Mesenchymal stem cell (in vitro differentiated cells and primary cell): ENCODE measurements around the gene ARL4A.

Experiments
- DNase-seq: peaks from one replicate; pipeline ENCODE4 v3.0.0-alpha.2; 2013
- H2AFZ ChIP-seq: one replicate; pipeline ENCODE4 v1.6.1; 2013; ENCODE audit warnings: low read depth, mild to moderate bottlenecking, control low read depth, inconsistent platforms, low read length, moderate library complexity
- H2AK5ac ChIP-seq: 2 replicates; pipeline ENCODE4 v1.6.1; 2013; ENCODE audit warnings: low read length, moderate library complexity, mild to moderate bottlenecking, inconsistent platforms; ENCODE audit not compliant: severe bottlenecking
- H2BK120ac ChIP-seq: one replicate; pipeline ENCODE4 v1.6.1; 2013; ENCODE audit warnings: low read depth, mild to moderate bottlenecking, inconsistent platforms, low read length, moderate library complexity
- H2BK12ac ChIP-seq, 2 experiments: one replicate each; pipeline ENCODE4 v1.6.1; 2013; ENCODE audit warnings: inconsistent platforms in 2 of 2, low read length in 2 of 2, mild to moderate bottlenecking in 2 of 2, moderate library complexity in 2 of 2, control low read depth in 1 of 2
- H2BK15ac ChIP-seq: one replicate; pipeline ENCODE4 v1.6.1; 2013; ENCODE audit warnings: mild to moderate bottlenecking, low read depth, inconsistent platforms; ENCODE audit not compliant: poor library complexity, severe bottlenecking
- H2BK5ac ChIP-seq: 2 replicates; pipeline ENCODE4 v1.6.1; 2013; ENCODE audit warnings: low read depth, mild to moderate bottlenecking, low read length, control low read depth, inconsistent platforms; ENCODE audit not compliant: poor library complexity, severe bottlenecking
- H3K14ac ChIP-seq, 2 experiments: one replicate each; pipeline ENCODE4 v1.6.1; 2013; ENCODE audit warnings: inconsistent platforms in 2 of 2, low read length in 2 of 2, control low read depth in 1 of 2, mild to moderate bottlenecking in 1 of 2, moderate library complexity in 1 of 2
- H3K18ac ChIP-seq, 2 experiments: one replicate each; pipeline ENCODE4 v1.6.1; 2013; ENCODE audit warnings: inconsistent platforms in 2 of 2, low read length in 2 of 2, control low read depth in 1 of 2, low read depth in 1 of 2, mild to moderate bottlenecking in 1 of 2
- H3K23ac ChIP-seq, 2 experiments: one replicate each; pipeline ENCODE4 v1.6.1; 2013; ENCODE audit warnings: inconsistent platforms in 2 of 2, low read length in 2 of 2, mild to moderate bottlenecking in 2 of 2, moderate library complexity in 2 of 2, control low read depth in 1 of 2
- H3K27ac ChIP-seq: 2 replicates; pipeline ENCODE4 v1.5.1; 2013; ENCODE audit warnings: mild to moderate bottlenecking, moderate library complexity, low read length, control low read depth, inconsistent platforms; ENCODE audit not compliant: poor library complexity, severe bottlenecking
- H3K27me3 ChIP-seq, 2 experiments: 2 replicates each; pipeline versions ENCODE4 v1.6.1 to v1.7.0; 2013; ENCODE audit warnings: low read length in 2 of 2, mild to moderate bottlenecking in 2 of 2, moderate library complexity in 2 of 2, control low read depth in 1 of 2, inconsistent platforms in 1 of 2; ENCODE audit not compliant: control insufficient read depth in 1 of 2, insufficient read depth in 1 of 2
- H3K36me3 ChIP-seq, 2 experiments: 2 replicates each; pipeline versions ENCODE4 v1.6.1 to v1.7.0; 2013; ENCODE audit warnings: low read length in 2 of 2, control low read depth in 1 of 2, inconsistent platforms in 1 of 2, low read depth in 1 of 2, mild to moderate bottlenecking in 1 of 2; ENCODE audit not compliant: insufficient read depth in 2 of 2, control insufficient read depth in 1 of 2
- H3K4ac ChIP-seq, 2 experiments: one replicate each; pipeline ENCODE4 v1.6.1; 2013; ENCODE audit warnings: inconsistent platforms in 2 of 2, low read length in 2 of 2, mild to moderate bottlenecking in 2 of 2, moderate library complexity in 2 of 2, control low read depth in 1 of 2, low read depth in 1 of 2
- H3K4me1 ChIP-seq: 2 replicates; pipeline ENCODE4 v1.6.1; 2013; ENCODE audit warnings: low read depth, low read length, control low read depth; ENCODE audit not compliant: control insufficient read depth, insufficient read depth
- H3K4me2 ChIP-seq: 2 replicates; pipeline ENCODE4 v1.6.1; 2013; ENCODE audit warnings: low read length, mild to moderate bottlenecking, inconsistent platforms; ENCODE audit not compliant: poor library complexity, severe bottlenecking
- H3K4me3 ChIP-seq, 2 experiments: 2 replicates each; pipeline versions ENCODE4 v1.5.1 to v1.7.0; 2013; ENCODE audit warnings: low read length in 2 of 2, mild to moderate bottlenecking in 2 of 2, control low read depth in 1 of 2, low read depth in 1 of 2; ENCODE audit not compliant: insufficient read depth in 1 of 2
- H3K79me1 ChIP-seq: replicated peaks from 2 replicates; pipeline ENCODE4 v1.6.1; 2013; ENCODE audit warnings: mild to moderate bottlenecking, control low read depth, low read length, inconsistent platforms; ENCODE audit not compliant: poor library complexity, severe bottlenecking
- H3K9ac ChIP-seq: 2 replicates; pipeline ENCODE4 v1.7.0; 2013; ENCODE audit warnings: mild to moderate bottlenecking, low read length, moderate library complexity
- H3K9me3 ChIP-seq: 2 replicates; pipeline ENCODE4 v1.7.0; 2013; ENCODE audit warnings: mild to moderate bottlenecking, low read length; ENCODE audit not compliant: control insufficient read depth
- H4K8ac ChIP-seq: one replicate; pipeline ENCODE4 v1.6.1; 2013; ENCODE audit warnings: inconsistent platforms, mild to moderate bottlenecking, low read length, moderate library complexity
- H4K91ac ChIP-seq: one replicate; pipeline ENCODE4 v1.6.1; 2013; ENCODE audit warnings: mild to moderate bottlenecking, low read length, inconsistent platforms
- WGBS: methylation state at CpG from one replicate; pipeline ENCODE4 v1.1.7; 2013; ENCODE audit warnings: mixed read lengths; 5-methylcytosine and 5-hydroxymethylcytosine counted together

Gene ARL4A

DNA sequence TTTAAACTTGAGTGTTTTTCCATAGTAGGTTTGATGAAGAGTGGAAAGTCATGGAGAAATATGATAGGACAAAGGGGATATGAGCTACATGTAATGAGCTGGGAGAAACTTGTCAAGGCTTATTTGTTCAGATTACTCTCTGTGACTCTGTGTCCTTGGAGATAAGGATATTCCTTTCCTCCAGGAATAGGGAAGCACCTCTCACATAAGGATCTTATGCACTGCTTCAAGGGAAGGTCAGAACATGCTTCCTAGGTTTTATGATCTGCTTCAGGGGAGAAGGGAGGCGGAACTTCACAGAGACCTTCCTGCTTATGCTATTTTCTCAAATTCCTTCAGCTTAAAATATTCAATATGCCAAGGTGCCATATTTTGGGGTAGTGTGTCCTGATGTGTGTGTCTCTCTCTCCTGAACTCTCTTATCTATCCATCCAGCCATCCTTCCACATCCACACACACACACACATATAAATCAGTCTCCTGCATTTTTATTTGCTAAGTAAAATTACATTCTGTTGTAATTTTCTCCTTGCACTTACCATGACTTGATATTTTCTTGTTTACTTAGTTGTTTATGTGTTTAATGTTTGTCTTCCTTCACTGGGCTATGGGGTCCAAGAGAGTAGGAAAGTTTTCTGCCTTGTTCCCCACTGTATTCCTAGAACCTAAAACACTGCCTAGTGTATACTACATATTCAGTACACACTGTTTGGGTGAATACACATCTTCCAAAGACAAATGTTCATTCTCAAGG is 26.4 kb downstream of the ARL4A start:
- DNase-seq: no peak
- Histone ChIP-seq H2AK5ac (no peak overlapping the region), H3K14ac (no peak overlapping the region), H3K23ac (no peak overlapping the region), H3K27ac (no peak overlapping the region), H3K4ac (no peak overlapping the region), H3K18ac (no peak overlapping the region), H2BK120ac (no peak overlapping the region), H3K4me2 (no peak overlapping the region), H3K27me3 (no peaks in the 10 kb centered on the region), H2BK12ac (no peak overlapping the region), H3K4me1 (peaks cover 3% of the 10 kb centered on the region), H3K9me3 (no peaks in the 10 kb centered on the region), H3K4me3 (no peak overlapping the region), H3K9ac (no peak overlapping the region), H2AFZ (no peak overlapping the region), H2BK5ac (no peak overlapping the region), H2BK15ac (no peak overlapping the region), H3K36me3 (no peaks in the 10 kb centered on the region), H3K79me1 (no peaks in the 10 kb centered on the region), H4K8ac (no peak overlapping the region), H4K91ac (no peak overlapping the region)
- no CpG with 5 or more reads among the region's 1 CpG for WGBS

DNA sequence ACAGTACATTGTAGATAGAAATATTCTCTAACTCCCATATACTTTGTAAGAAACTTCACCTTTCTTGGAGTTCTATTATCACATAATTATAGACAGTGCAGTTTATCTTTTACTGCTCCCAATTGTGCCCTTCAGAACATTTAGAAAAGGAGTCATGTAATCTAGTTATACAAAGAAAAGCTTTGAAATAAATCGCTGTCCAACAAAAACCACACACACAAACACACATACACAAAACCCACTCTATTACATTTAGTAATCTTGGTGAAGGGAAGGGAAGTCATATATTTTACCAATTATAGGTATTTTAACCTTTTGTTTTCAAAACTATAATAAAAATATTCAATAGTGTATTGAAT is 26.9 kb downstream of the ARL4A start:
- Histone ChIP-seq H3K9ac (no peak overlapping the region), H4K91ac (no peak overlapping the region), H2BK120ac (no peak overlapping the region), H3K14ac (no peak overlapping the region), H3K18ac (no peak overlapping the region), H3K4ac (no peak overlapping the region), H2BK15ac (no peak overlapping the region), H4K8ac (no peak overlapping the region), H2AFZ (no peak overlapping the region), H2BK5ac (no peak overlapping the region), H3K4me3 (no peak overlapping the region), H3K23ac (no peak overlapping the region), H2BK12ac (no peak overlapping the region), H3K36me3 (no peaks in the 10 kb centered on the region), H3K4me1 (peaks cover 6% of the 10 kb centered on the region), H3K27me3 (no peaks in the 10 kb centered on the region), H3K4me2 (no peak overlapping the region), H3K27ac (no peak overlapping the region), H3K9me3 (no peaks in the 10 kb centered on the region), H2AK5ac (no peak overlapping the region), H3K79me1 (no peaks in the 10 kb centered on the region)
- WGBS: no CpG with 5 or more reads among the region's 1 CpG
- no peak for DNase-seq

GRCh38 chr7:12715372-12716133 is 28.1 kb downstream of the ARL4A start:
- peak overlapping the region; percentile 81 for H3K9ac ChIP-seq
- H4K8ac ChIP-seq: peak overlapping the region; percentile 52
- H2BK12ac ChIP-seq: no peak overlapping the region
- peak overlapping the region; percentile 51 for H3K27ac ChIP-seq
- H3K14ac ChIP-seq: no peak overlapping the region
- peak overlapping the region; percentile 20 for H3K4me2 ChIP-seq
- H3K9me3 ChIP-seq: no peaks in the 10 kb centered on the region
- no peak overlapping the region for H2AFZ ChIP-seq
- no peak overlapping the region for H2BK15ac ChIP-seq
- peaks cover 6% of the 10 kb centered on the region for H3K4me1 ChIP-seq
- peak overlapping the region; percentile 19 for H4K91ac ChIP-seq
- H2BK120ac ChIP-seq: no peak overlapping the region
- H3K18ac ChIP-seq: peak overlapping the region; percentile 46 to 54
- no peaks in the 10 kb centered on the region for H3K27me3 ChIP-seq
- H2AK5ac ChIP-seq: no peak overlapping the region
- no peak overlapping the region for H3K23ac ChIP-seq
- 15% methylated on average over 11 of the region's 12 CpGs for WGBS
- H3K79me1 ChIP-seq: no peaks in the 10 kb centered on the region
- no peaks in the 10 kb centered on the region for H3K36me3 ChIP-seq
- H2BK5ac ChIP-seq: no peak overlapping the region
- DNase-seq: peak; percentile 91
- H3K4ac ChIP-seq: peak overlapping the region in 1 of 2 experiments; percentile 9
- peak overlapping the region in 1 of 2 experiments; percentile 63 for H3K4me3 ChIP-seq

- Histone ChIP-seq H3K4ac (peak overlapping the region in 1 of 2 experiments; percentile 81), H2BK12ac (peak overlapping the region; percentile 13 to 99), H3K9ac (peak overlapping the region; percentile 81), H2BK120ac (peak overlapping the region; percentile 77), H3K36me3 (no peaks in the 10 kb centered on the region), H4K91ac (peak overlapping the region; percentile 97), H2BK5ac (no peak overlapping the region), H2AFZ (no peak overlapping the region), H3K27ac (peak overlapping the region; percentile 51), H3K27me3 (no peaks in the 10 kb centered on the region), H3K23ac (peak overlapping the region in 1 of 2 experiments; percentile 92), H3K4me1 (peaks cover 6% of the 10 kb centered on the region), H4K8ac (peak overlapping the region; percentile 90), H3K14ac (peak overlapping the region in 1 of 2 experiments; percentile 5), H2AK5ac (peak overlapping the region; percentile 57), H2BK15ac (peak overlapping the region; percentile 92), H3K18ac (peak overlapping the region; percentile 76 to 98), H3K79me1 (no peaks in the 10 kb centered on the region), H3K4me2 (no peak overlapping the region), H3K4me3 (peak overlapping the region in 1 of 2 experiments; percentile 63), H3K9me3 (no peaks in the 10 kb centered on the region)
- 91% methylated on average over 7 of the region's 7 CpGs for WGBS
- DNase-seq: no peak
These were observed 28.8 kb downstream of the ARL4A start for GRCh38 chr7:12716134-12716681.
